Spleen (tissue), 11 donors: Measurements from ENCODE around the gene MSI1. TPM values are rescaled to one million over a fixed set of nuclear protein-coding genes. Genes with fewer than 3 reads are reported as not detected.

Experiments
- DNase-seq: peaks from one replicate; pipeline ENCODE4 v3.0.0-alpha.2; 2020
- H3K27ac ChIP-seq, 8 donors: fragments of 200-600 bp; sonication (generic) in 7 of 8; 1 replicate in 4 of 8; 2 replicates in 4 of 8; pipeline versions ENCODE4 v1.5.0 to v1.8.0; 2016 to 2021; ENCODE audit warnings: inconsistent platforms in 4 of 8, mild to moderate bottlenecking in 4 of 8, moderate library complexity in 1 of 8
- H3K27me3 ChIP-seq, 7 donors: fragments of 200-600 bp; sonication (generic) in 6 of 7; replicated peaks in 1 of 7; 1 replicate in 4 of 7; 2 replicates in 3 of 7; pipeline versions ENCODE4 v1.5.0 to v1.8.0; 2016 to 2021; ENCODE audit warnings: inconsistent platforms in 3 of 7, mild to moderate bottlenecking in 1 of 7
- H3K36me3 ChIP-seq, 6 donors: fragments of 200-600 bp; sonication (generic) in 5 of 6; 1 replicate in 4 of 6; 2 replicates in 2 of 6; pipeline versions ENCODE4 v1.5.0 to v1.8.0; 2016 to 2021; ENCODE audit warnings: inconsistent platforms in 2 of 6
- H3K4me1 ChIP-seq, 6 donors: fragments of 200-600 bp; sonication (generic) in 5 of 6; 1 replicate in 3 of 6; 2 replicates in 3 of 6; pipeline versions ENCODE4 v1.5.0 to v1.8.0; 2016 to 2021; ENCODE audit warnings: inconsistent platforms in 3 of 6
- H3K4me3 ChIP-seq, 8 donors: fragments of 200-600 bp; sonication (generic) in 7 of 8; 1 replicate in 4 of 8; 2 replicates in 4 of 8; pipeline versions ENCODE4 v1.5.0 to v1.8.0; 2016 to 2021; ENCODE audit warnings: inconsistent platforms in 4 of 8, mild to moderate bottlenecking in 4 of 8, moderate library complexity in 2 of 8
- H3K9me3 ChIP-seq, 8 donors: fragments of 200-600 bp; sonication (generic) in 7 of 8; 1 replicate in 4 of 8; 2 replicates in 4 of 8; pipeline versions ENCODE4 v1.5.0 to v1.8.0; 2016 to 2021; ENCODE audit warnings: inconsistent platforms in 4 of 8
- POLR2A ChIP-seq, 3 donors: fragments of 450-650 bp; IDR thresholded peaks; one replicate each; pipeline ENCODE4 v1.5.1; 2017; ENCODE audit warnings: antibody characterized with exemption in 3 of 3, mild to moderate bottlenecking in 1 of 3
- POLR2AphosphoS5 ChIP-seq, 3 donors: sonication (generic); formaldehyde crosslinking; IDR thresholded peaks; one replicate each; pipeline ENCODE4 v1.5.1; 2017; ENCODE audit warnings: antibody characterized with exemption in 3 of 3
- WGBS, 5 donors: extraction: QIAGEN DNeasy Blood & Tissue Kit in 3 of 5; methylation state at CpG; one replicate each; pipeline versions ENCODE4 v1.1.5 to v1.1.7; 2013 to 2018; 5-methylcytosine and 5-hydroxymethylcytosine counted together
- intact Hi-C: fragments of 100-400 bp; cut with DNase I; formaldehyde crosslinking; loops from one replicate; pipeline ENCODE4 v1.15.0; 2023; ENCODE audit warnings: low total_unique reads
- polyA plus RNA-seq, 3 donors: library from polyadenylated mRNA; stranded (reverse); fragments of 200-250 nt; gene quantifications; one replicate each; pipeline ENCODE4 v1.2.1, GENCODE V29; 2013
- total RNA-seq, 7 donors: library from RNA; depleted of rRNA in 3 of 7; stranded (reverse); fragments of >200 nt in 3 of 7; fragmentation: NEBNext Ultra II Directional in 4 of 7; extraction: Animal tissue kit (Norgen Biotek cat#: 25700) in 4 of 7; gene quantifications; one replicate each; pipeline versions ENCODE4 v1.1.0 to v1.2.1, GENCODE V29; 2016 to 2021
- TF ChIP-seq, protein P1 (sequence below), 11 experiments: fragments of 200-600 bp in 7 of 11; fragments of 450-650 bp in 4 of 11; sonication (generic) in 4 of 11; IDR thresholded peaks in 8 of 11; conservative IDR thresholded peaks in 3 of 11; 1 replicate in 7 of 11; 2 replicates in 4 of 11; pipeline versions ENCODE4 v1.4.0 to v1.8.0; 2016 to 2021; ENCODE audit warnings: antibody characterized with exemption in 11 of 11, inconsistent platforms in 4 of 11, mild to moderate bottlenecking in 1 of 11
- donor health status: healthy with polysubstance abuse.
- donor health status: DM: no; HTN: no; CAD: no; lungs with moderate emphysema.
- donor health status: DM: no; HTN: no; CAD: no.
- donor health status: Bipolar disorder and iron deficiency.
- donor health status: healthy.
- donor health status: DM: no; HTN: no; CAD: no.
- donor health status: DM: yes; HTN: yes; CAD: no.

Gene MSI1
- total and polyA plus RNA-seq, 10 donors, result 0.02 to 0.35 (median 0.03) TPM; not detected in 7

DNA sequence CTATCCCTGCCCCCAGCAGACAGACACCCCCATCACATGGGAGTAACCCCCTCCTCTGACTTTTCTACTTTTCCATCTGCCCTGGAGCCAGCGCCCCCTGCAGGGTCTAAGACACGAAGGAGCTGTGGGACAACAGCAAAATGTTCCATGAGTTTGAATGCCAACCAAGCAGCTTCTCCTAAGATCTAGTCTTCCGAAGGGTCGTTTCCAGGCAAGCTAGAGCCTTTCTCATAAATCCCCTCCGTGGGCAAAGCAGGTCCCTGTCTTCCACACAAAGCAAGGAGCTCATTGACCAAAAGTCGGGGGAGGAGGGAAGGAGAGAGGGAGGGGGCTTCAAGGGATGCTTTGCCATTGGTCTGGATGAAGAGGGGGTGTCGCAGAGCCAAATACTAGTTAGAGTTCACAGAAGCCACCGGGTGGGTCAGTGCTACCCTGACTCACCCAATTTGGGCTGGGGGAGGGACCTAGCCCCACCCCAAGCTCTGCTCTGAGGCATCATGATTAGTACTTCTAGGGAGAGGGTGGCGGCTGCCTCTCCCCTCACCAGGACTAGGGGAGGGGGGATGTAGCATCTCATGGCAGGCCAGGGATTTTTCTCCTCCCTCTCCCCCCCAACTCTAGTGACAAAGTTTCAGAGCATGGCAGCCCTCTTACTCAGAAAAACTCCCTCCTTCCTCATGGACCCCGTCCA is 1.6 kb downstream of the MSI1 start:
- WGBS, 5 donors, result 23 to 28% (median 25%) methylated on average over 10 of the region's 10 CpGs
- Histone ChIP-seq H3K36me3 (no peaks in the 10 kb centered on the region), H3K4me3 (peak overlapping the region in 1 of 8 donors; percentile 69), H3K27me3 (peaks cover 0 to 99% (median 52%) of the 10 kb centered on the region in 7 donors), H3K9me3 (no peaks in the 10 kb centered on the region), H3K27ac (no peak overlapping the region), H3K4me1 (peaks cover 0 to 23% (median 19%) of the 10 kb centered on the region in 6 donors)
- DNase-seq, result no peak
- intact Hi-C loops, result no loop called here
- TF ChIP-seq POLR2AphosphoS5 (IDR thresholded peaks at IDR 0.05), result no peak
- TF ChIP-seq, protein P1, sequence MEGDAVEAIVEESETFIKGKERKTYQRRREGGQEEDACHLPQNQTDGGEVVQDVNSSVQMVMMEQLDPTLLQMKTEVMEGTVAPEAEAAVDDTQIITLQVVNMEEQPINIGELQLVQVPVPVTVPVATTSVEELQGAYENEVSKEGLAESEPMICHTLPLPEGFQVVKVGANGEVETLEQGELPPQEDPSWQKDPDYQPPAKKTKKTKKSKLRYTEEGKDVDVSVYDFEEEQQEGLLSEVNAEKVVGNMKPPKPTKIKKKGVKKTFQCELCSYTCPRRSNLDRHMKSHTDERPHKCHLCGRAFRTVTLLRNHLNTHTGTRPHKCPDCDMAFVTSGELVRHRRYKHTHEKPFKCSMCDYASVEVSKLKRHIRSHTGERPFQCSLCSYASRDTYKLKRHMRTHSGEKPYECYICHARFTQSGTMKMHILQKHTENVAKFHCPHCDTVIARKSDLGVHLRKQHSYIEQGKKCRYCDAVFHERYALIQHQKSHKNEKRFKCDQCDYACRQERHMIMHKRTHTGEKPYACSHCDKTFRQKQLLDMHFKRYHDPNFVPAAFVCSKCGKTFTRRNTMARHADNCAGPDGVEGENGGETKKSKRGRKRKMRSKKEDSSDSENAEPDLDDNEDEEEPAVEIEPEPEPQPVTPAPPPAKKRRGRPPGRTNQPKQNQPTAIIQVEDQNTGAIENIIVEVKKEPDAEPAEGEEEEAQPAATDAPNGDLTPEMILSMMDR (IDR thresholded peaks at IDR 0.05 in 8 of 11, conservative IDR thresholded peaks at IDR 0.05 in 3 of 11), result peak in 2 of 11 experiments; percentile 9 to 27

DNA sequence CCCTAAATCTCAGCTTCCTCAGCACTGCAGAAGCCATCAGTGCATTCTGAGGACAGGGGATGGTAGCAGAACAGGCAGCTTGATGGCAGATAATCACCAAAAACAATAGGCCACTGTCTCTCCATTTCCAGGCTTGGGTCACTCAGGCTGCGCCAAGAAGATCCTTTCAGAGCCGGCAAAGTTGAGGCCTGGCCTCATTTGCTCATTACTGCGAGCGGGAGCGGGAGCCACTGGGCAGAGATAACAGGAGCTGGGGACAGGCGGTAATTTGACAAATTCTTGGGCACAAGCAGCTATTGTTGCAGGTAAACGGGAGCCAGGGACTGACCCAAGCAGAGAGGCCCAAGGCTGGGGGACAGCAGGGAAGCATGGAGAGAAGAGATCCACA is 2.1 kb downstream of the MSI1 start:
- no peak overlapping the region for H3K4me3 ChIP-seq
- H3K9me3 ChIP-seq, result no peaks in the 10 kb centered on the region
- TF ChIP-seq, protein P1 (IDR thresholded peaks at IDR 0.05 in 8 of 11, conservative IDR thresholded peaks at IDR 0.05 in 3 of 11), result no peak
- TF ChIP-seq POLR2A (IDR thresholded peaks at IDR 0.05) (no peak), POLR2AphosphoS5 (IDR thresholded peaks at IDR 0.05) (no peak)
- intact Hi-C loops, result no loop called here
- H3K27me3 ChIP-seq, result peaks cover 0 to 99% (median 52%) of the 10 kb centered on the region in 7 donors
- DNase-seq, result no peak
- no peak overlapping the region for H3K27ac ChIP-seq
- H3K4me1 ChIP-seq, result peaks cover 0 to 25% (median 20%) of the 10 kb centered on the region in 6 donors
- WGBS, 5 donors, result 69 to 85% (median 82%) methylated on average over 7 of the region's 7 CpGs
- no peaks in the 10 kb centered on the region for H3K36me3 ChIP-seq

DNA sequence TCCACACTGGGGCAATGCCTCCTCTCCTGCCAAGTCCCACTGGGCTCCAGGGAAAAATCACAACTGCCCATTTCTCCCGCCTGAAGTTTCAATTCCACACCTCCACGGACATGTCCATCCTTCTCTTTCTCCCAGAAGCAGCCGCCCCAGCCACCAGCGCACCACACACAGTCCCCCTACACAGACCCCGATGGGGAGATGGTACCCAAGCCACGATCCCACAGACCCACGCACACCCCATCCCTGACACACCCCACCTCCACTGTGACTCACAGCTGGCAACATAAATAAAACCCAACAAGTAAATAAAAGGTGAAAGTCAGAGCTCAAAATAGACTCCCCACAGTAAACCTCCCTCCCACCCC is 2.6 kb downstream of the MSI1 start:
- H3K27ac ChIP-seq, result no peak overlapping the region
- intact Hi-C loops, result no loop called here
- no peak overlapping the region for H3K4me3 ChIP-seq
- peaks cover 3 to 30% (median 25%) of the 10 kb centered on the region in 6 donors for H3K4me1 ChIP-seq
- TF ChIP-seq POLR2AphosphoS5 (IDR thresholded peaks at IDR 0.05) (no peak), POLR2A (IDR thresholded peaks at IDR 0.05) (no peak)
- TF ChIP-seq, protein P1 (IDR thresholded peaks at IDR 0.05 in 8 of 11, conservative IDR thresholded peaks at IDR 0.05 in 3 of 11), result no peak
- whole genome bisulfite sequencing, 5 donors, result 85 to 94% (median 88%) methylated on average over 7 of the region's 7 CpGs
- H3K27me3 ChIP-seq, result peaks cover 0 to 99% (median 53%) of the 10 kb centered on the region in 7 donors
- DNase-seq, result no peak
- no peaks in the 10 kb centered on the region for H3K36me3 ChIP-seq
- no peaks in the 10 kb centered on the region for H3K9me3 ChIP-seq

DNA sequence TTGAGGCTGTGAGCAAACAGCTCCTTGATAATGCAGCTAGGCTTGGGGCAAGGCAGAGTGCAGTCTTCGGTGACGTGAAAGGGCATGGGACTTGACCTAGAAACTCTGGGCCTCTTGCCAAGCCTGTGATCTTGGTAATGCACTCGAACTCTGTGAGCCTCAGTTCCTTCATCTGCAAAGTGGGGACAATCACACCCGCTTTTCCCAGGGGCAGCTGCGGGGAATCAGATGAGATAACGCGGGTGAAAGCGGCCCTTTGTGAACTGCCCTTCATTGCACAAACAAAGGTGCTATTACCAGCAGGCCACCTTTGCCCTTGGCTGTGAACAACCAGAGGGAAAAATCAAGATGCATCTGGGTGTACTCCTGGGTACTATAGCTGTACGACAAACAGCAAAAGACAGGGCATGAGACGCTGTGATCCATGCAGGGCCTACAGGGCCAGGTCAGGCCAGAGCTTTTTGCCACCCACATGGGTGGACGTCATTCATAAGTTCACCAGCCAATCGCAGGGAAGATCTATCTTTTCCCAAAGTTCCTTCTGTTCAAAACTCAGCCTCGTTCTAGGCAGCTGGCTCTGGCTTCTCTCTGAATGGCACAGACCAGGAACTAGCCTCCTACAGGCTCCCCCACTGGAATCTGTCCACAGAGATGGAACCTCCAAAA is 3.2 kb downstream of the MSI1 start:
- TF ChIP-seq POLR2AphosphoS5 (IDR thresholded peaks at IDR 0.05) (no peak), POLR2A (IDR thresholded peaks at IDR 0.05) (no peak)
- TF ChIP-seq, protein P1 (IDR thresholded peaks at IDR 0.05 in 8 of 11, conservative IDR thresholded peaks at IDR 0.05 in 3 of 11), result no peak
- no peak overlapping the region for H3K27ac ChIP-seq
- DNase-seq, result no peak
- no peaks in the 10 kb centered on the region for H3K36me3 ChIP-seq
- peaks cover 3 to 32% (median 27%) of the 10 kb centered on the region in 6 donors for H3K4me1 ChIP-seq
- intact Hi-C loops, result no loop called here
- peaks cover 0 to 99% (median 53%) of the 10 kb centered on the region in 7 donors for H3K27me3 ChIP-seq
- WGBS, 5 donors, result 69 to 83% (median 76%) methylated on average over 13 of the region's 13 CpGs
- H3K9me3 ChIP-seq, result no peaks in the 10 kb centered on the region
- no peak overlapping the region for H3K4me3 ChIP-seq
